ENCODE measurements around the gene MAD1L1.

The MAD1L1 gene

DNA sequence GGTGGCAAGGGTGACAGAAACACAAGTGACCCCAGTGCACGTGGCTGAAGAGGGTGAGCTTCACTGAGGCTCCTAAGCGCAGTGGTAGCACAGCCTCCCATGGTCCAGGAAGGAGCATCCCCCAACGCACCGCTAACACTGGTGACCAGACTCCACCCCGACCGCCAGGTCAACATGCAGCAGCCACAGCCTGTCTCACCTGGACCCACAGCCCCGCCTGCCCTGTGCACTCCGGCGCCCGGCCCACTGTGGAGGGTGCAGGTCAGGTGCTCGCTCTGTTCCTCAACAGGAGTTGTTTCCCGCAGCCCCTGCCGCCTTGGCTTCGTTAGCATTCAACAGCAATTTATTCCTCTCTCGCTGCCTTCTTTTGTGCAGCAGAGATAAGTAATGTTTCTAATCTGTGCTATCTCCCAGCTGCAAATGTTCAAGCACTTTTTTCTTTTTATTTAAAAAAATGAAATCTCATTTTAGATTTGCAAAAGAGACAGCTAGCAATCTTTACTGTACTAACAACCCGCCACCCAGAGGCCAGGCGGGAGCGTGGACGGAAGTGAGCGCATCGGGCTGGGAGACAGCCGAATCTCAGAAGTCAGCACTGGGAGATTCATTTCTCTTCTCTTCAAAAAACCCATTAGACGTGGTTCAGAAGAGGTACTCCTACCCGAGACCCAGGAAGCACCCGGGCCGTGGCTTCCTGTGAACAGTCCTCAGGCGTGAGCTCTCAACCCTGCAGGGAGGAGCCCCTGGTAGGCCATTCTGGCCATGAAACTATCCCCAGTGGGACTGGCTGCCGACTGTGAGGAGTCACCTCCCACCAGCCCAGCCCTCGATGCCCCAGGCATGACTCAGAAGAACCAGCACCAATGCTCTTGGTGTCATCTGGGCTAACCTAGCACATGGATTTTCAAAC is 133.4 kb downstream of the MAD1L1 start:
- peak in 1 of 2 donors; percentile 16 for DNase-seq

DNA sequence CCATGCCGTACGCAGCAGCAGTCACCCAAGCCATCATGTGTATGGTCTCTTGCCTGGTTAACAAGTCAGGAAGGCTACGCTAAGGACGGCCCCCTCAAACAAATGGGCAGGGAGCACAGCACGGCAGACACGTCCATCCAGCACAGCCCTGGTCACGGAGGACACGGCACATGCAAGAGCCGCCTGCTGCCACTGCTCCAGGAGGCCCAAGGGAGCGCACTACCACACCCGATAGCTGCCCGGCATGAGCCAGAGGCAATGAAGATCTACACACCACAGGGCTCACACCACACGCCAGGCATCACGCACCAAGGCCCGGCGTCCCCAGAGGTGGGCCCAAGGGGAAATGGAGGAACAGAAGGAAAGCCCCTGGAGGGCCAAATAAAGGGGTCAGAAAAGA is 134.2 kb downstream of the MAD1L1 start:
- no peak for DNase-seq

DNA sequence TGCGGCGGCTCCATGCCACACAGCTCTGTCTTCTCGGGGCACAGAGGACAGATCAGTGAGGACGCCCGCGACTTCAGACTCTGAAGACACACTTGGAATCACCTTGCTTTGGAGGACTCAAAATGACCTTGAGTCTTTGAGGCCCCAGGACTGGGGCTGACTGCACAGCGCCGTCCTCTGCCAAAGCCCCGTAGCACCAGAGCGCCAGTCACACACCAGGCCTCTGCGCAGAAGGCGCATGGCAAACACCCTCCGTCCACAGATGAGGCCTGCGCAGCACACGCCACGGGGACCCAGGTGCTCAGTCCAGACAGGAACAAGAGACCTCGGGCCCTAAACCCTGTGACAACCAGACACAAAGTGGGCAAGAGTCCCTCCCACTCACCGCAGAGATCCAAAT is 134.7 kb downstream of the MAD1L1 start:
- DNase-seq: no peak

DNA sequence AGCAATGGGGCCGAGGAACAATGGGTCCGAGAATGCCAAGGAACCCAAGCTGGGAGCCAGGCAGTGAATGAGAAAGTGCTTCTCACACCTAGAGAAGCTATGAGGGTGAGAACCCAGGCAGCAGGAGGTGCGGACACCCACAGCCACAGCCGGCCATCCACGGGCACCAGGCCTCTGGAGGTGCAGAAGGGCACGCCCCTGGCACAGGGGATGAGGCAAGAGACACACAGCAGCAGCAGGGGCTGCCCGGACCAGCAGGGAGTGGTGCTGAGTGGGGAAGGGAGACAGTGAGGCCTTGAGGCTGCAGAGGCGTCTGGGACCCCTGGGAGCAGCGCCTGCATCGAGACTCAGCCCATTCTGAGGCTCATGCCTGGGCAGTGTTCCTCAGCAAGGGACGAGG is 135.3 kb downstream of the MAD1L1 start:
- no peak for DNase-seq

DNA sequence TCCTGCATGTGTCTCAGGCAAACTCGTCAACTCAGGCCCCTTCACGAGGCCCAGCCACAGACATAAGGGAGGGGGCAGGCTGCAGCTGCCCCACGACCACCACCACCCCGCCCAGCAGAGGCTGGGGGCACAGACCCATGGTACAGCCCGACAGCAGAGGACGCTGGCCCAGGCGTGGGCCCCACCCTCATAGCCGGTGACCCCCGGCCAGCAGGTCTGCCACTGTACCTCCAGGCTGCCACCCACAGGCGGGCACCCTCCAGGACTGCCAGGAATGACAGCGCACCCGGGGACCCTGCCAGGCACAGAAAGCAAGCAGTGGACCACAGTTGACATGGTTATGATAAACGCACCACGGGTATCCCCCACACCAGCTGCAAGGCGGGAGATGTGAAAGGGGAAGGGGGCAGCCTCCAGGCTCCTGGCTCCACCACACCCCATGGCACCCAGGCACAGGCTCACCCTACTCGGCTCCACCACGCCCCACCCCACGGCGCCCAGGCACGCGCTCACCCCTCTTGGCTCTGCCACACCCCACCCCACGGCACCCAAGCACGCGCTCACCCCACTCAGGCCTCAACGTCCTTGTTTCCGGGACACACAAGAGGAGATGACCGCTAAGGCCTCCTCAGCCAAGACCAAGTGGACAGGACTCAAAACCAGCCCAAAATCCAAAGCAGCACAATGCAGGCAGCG is 135.9 kb downstream of the MAD1L1 start:
- no peak for DNase-seq

DNA sequence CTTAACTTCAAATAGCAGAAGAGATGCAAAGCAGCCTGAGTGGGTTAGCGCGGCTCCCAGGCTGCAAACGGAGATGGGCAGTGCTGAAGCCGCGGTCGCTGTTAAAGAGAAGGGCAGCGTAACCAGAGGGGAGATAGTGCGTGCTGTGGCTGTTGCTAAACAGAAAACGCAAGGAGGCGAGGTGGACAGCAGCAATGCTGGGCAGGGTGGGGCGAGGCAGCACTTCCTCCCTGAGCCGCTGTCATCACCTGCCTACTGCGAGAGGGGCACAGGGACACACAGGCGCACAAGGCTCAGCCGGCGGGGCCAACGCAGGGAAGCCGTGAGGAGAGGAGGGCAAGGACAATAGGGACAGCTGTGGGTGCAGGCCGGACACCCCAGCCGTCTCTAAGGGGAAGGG is 137.3 kb downstream of the MAD1L1 start:
- no peak for DNase-seq

DNA sequence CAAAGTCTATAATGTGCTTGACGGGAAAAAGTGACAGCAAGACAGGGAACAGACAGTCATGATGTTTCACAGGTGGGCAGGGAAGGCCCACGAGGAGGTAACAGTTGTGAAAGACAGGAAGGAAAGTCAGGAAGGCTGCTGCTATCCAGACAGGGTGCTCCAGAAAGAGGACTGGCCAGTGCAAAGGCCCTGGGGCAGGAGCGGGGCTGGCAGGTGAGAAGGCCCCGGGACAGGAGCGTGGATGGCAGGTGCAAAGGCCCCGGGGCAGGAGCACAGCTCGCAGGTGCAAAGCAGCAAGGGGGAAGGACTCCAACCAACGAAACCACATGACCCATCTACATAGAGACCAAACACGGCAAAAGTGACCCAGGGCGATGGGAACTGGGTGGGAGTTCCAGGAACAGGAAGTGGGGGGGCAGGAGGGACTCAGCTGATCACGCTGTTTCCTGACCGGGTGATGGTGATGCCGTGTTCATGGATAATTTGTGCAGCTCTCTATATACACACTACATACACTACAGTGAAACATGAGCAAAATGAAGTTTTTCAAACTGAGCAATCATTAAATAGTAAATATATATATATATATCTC is 138.2 kb downstream of the MAD1L1 start:
- no peak for DNase-seq

DNA sequence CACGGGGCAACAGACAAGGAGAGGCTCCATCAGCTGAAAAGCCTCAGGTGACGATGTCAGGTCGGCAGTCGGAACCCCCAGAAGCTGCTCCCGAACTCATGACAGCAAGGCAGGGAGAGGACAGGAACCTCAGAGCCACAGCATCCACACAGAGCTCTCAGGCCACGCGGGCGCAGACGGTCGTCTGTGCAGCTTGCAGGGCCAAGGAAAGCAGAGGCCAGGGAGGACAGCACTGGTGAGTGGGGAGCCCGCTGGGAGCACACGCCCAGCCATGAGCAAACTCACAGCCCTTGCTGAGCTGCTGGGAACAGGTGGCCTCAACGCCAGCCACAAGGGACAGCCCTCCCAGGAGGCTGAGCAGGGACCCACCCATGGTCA is 138.9 kb downstream of the MAD1L1 start:
- DNase-seq: no peak

DNA sequence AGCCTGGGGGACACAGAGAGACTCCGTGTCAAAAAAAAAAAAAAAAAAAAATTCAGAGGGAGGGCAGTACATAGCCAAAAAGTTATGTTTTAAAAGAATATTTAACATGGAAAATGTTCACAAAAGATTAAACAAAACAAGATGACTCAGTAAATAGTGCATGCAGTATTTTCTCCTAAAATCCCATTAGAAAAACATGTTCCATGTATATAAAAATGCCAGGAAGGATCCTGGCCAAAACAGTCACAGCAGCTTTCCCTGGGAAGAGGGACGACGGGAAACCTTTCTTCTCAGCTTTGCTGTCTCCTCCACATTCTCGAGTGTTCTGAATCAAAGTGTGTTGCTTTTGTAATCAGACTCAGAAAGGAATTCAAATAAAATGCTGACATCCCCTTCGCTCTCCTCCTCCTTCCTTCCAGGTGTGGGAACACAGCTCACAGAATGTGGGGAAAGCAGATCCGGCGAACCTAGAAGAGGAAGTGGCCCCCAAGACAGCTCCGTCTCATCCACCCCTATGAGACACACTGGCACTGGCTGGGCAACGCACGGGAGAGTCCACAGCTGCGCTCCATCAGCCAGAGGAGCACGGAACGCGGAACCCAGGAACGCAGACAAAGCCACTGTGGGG is 139.4 kb downstream of the MAD1L1 start:
- no peak for DNase-seq

DNA sequence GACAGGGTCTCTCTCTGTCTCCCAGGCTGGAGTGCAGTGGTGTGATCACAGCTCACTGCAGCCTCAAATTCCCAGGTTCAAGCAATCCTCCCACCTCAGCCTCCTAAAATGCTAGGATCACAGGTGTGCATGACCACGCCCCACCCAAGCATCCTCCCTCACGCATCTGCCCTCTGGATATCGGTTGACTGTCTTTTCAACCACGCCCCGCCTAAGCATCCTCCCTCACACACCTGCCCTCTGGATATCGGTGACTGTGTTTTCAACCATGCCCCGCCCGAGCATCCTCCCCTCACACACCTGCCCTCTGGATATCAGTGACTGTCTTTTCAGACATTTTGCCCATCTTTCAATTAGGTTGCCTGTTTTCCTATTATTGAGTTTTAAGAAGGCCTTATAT is 140.5 kb downstream of the MAD1L1 start:
- no peak for DNase-seq

DNA sequence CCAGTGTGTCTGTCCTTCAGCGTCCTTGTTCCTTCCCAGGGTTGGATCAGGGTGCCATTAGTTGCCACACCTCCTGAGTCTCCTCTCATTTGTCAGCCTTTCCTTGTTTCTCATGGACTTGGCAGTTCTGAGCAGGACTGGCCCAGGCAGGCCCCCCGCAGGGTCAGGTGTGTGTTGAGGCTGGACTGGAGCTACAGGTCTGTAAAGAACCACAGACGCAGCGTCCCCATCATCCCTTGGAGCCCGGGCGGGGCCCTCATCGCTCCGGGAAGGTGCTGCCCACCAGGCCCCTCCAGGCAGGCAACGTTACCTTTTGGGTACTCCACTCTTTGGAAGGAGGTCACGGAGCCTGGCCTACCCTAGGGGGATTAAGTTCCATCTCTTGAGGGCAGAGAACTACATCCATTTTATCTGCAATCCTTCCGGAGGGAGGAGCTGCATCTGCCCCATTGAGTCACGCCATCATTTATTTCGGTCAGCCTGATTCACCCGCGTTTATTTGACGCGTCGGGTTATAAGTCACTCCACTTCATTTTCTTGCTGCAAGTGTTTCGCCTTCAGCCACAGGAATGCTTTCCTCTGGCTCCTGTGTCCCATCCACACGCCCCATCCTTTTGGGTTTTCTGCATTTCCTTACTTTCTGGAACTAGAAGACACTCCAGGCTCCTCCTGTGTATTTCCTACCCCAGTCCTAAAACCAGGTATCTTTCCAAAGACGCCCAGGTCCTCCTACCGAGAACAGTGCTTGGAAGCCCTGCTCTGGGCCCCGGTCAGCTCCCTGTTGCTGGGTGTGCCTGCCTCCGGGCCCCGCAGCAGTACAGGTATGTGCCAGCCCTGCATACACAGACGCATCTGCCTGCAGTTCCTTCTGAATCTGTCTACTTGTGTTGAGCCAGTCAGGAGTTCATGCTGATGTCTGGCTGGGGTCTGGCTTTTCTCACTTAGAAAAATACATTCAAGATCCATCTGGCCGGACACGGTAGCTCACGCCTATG is 141.9 kb downstream of the MAD1L1 start:
- DNase-seq: no peak

DNA sequence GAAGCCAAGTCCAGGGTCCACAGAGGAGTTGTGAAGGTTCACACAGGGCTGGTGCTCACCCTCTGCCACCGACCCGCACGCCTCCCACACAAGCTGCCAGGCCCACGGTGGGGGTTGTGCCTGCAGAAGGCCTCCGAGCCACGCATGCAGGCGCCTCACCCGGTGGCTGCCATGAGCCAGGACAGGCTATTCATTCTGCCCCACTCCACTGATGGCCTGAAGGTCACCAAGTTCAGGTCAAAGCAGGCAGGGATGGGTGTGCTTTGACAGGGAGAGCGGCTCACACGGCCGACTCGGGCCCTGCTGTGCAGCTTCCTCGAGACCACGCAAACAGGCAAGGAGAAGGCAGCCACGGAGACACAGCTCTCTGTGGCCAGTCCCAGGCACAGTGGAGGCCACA is 143.9 kb downstream of the MAD1L1 start:
- no peak for DNase-seq

DNA sequence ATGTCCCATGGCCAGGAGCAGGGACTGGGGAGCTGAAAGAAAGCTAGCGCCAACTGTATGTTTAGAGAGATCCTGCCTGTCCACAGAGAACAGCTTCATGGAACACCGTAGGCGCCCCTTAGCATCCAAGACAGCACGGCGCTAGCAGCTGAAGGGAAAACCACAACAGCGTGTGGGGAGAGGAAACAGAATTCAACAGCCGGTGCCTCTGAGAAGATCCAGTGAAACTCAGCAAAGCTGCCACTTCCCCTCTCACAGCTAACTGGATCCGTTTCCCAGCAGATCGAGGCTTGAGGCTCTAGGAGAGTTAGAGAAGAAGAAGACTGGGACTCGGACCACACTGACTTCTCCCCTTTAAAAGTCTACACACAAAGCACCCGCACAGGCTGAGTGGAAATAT is 145.0 kb downstream of the MAD1L1 start:
- DNase-seq: no peak

DNA sequence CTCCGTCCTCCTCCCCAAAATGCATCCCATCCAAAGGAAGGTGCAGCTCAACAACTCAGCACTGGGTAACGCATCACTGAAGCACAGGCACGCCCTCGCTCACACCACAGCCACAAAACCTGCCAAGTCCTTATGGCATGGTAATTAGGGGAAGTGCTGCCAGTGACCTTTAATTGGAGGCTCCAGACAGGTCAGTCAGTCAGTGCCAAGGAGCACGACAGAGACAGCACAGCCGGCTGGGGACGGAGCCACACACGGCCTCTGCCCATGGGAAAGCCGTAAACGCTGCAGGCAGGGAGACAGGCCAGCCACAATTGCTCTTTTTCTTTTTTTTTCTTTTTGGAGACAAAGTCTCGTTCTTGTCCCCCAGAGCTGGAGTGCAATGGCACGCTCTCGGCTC is 146.5 kb downstream of the MAD1L1 start:
- no peak for DNase-seq

DNA sequence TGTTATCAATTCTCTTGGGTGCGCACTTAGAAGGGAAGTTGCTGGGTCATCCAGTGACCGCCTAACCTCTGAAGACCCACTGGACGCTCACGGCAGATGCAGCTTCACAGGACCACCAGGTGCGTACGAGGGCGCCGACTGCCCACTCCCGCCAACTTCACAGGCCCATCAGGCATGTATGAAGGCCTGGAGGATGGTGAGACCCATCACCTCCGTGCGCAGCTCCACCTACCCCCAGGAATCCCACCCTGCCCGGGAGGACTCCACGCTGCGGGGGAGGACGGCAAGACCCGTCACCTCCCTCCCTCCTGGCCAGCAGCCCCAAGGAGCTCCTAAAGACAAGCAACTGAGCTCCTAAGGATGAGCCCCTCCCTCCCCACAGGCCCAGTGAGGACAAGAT is 146.9 kb downstream of the MAD1L1 start:
- DNase-seq: no peak

DNA sequence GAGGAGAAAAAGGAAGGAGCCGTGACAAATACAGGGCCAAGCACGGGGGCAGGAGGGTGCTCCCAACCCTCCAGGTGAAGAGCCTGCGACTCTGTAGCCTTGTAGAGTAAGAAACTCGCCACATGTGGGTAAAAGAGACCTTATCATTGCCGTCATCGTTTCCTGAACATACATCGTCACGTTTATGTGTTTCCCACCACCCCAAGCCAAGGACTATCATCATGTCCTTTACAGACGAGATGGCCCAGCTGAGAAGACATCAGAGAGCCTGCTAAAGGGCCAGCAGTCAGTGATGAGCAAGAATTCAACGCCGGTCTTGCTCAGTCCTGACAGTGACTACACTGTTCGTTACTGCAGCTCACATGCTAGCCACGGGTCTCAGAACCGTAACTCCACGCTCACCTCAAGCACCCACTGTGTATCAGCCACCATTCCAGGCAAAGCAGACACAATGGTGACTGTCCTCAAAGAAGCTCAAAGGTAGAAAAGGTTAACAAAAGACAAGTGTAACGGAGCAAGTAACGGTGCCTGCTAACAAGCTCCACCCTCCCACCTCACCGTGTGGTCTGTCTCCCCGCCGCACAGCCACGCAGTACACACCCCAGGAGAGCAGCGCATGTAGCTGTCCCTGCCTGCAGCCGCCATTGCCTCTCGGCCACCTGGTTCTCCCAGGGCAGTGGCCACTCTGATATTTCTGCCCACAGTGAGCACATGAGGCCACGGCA is 147.8 kb downstream of the MAD1L1 start:
- no peak for DNase-seq

DNA sequence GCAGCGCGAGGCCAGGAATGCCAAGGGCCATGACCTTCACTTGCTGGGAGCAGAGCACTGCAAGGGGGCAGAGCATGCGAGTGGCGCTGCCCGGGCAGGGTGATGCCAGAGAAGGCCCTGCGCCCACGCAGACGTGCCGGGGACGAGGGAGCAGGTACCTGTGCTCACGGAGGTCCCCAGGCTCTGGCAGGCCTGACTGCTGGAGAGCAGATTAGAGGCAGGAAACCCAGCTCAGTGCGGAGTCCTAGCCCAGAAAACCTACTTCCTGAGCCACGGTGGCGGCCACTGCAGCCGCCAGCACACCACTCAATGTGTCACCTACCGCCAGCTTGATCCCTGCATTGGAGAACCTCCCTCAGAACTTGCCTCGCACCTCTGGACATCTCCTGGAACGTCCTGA is 148.4 kb downstream of the MAD1L1 start:
- no peak for DNase-seq

DNA sequence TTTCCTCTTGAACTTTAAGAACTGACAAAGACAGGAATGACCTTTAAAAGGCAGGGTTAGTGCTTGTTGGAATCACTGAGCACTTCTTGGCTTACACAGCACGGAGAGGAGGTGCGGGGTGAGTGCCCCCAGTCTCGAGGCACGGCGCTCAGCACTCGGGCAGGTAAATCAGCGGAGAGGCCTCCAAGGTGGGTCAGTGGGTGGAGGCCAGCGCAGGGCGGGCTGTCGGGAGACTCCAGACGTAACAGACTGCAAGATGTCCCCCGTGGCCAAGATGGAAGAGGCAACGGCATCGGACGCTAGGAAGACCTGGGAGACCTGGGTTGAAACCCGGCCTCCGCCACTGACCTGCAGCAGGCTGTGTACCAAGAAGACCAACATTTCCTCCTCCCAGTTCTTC is 149.4 kb downstream of the MAD1L1 start:
- DNase-seq: no peak

DNA sequence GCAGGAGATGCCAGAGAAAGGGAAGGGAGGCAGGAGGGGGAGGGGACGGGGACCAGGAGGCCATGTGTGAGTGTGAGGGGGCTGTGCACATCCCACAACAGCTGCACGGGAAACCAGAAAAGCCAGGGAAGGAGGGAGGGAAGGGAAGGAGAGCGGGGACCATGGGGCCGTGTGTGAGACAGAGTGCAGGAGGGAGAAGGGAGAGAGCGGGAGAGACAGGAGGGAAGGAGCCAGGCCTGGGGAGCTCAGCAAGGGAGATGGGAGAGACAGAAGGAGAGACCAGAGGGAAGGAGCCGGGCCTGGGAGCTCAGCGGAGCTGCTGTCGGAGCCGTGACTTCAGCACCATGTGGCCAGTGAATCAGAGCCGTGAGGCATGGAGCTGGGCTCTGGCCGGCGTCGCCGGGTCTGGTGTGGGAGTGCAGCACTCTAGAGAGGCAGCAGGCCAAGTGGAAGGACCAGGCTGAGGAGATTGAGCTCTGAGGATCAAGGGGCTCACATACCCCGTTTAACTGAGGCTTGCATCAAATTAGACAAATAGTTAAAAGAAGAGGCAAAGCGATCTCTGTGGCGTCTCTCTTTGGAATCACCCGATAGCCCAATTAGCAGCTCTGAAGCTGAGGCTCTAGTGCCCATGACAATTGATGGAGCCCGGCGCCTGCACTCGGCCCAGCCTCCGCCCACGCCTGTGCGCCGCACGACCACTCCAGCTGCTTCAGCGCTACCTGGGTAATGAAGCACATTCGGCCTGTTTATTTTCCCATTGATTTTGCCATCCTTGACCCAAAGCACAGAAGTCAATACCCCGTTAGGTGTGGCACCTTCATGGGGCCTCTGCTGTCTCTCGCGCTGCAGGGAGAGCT is 150.4 kb downstream of the MAD1L1 start:
- no peak for DNase-seq

DNA sequence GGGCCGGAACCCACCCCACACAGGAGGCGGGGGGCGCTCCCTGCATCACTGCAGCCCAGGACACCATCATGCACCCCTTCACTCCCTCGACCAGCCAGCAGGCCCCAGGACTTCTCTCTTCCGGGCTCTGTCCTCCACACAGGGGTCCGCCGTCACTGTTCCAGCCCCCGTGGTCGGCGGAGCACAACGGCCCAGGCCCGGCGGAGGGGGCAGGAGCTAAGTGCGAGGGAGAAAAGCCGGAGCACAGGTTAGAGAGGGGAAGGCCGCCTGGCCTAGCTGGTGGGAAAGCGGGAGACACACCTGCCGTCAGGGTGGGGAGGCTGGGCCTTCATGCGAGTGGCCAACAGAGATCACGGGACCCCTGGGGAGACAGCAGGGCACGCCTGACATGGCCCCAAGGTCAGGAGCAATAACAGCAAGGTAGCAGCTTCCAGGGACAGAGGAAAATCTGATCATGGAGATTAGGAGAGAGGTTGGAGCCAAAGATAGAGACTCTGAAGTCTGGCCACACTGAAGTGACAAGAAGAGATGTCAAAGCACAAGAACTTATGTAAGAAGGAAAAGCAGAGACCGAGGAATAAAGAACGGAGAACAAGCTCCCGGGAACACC is 151.1 kb downstream of the MAD1L1 start:
- DNase-seq: no peak

Measured in stimulated activated CD4-positive, alpha-beta T cell treated with anti-CD3 and anti-CD28 coated beads, Interleukin-2, amount 100 ng/mL, for 48 hours (primary cell).